ENCODE results near the gene PLXDC2. TPM values are rescaled to one million over a fixed set of nuclear protein-coding genes. Genes with fewer than 3 reads are reported as not detected.
"Not testable (repeated sequence)": the region's sequence is repeated elsewhere in the genome, so short reads cannot be mapped to it uniquely, and the experiment has no call there.

The PLXDC2 gene
- total RNA-seq, result 58.7 TPM
- long read RNA-seq, full-length matches to known transcripts, result 52 of 108 reads
- long read RNA-seq, partial matches to known transcripts, result 8 of 108 reads
- long read RNA-seq, other reads (novel, unspliced or antisense), result 48 of 108 reads

DNA sequence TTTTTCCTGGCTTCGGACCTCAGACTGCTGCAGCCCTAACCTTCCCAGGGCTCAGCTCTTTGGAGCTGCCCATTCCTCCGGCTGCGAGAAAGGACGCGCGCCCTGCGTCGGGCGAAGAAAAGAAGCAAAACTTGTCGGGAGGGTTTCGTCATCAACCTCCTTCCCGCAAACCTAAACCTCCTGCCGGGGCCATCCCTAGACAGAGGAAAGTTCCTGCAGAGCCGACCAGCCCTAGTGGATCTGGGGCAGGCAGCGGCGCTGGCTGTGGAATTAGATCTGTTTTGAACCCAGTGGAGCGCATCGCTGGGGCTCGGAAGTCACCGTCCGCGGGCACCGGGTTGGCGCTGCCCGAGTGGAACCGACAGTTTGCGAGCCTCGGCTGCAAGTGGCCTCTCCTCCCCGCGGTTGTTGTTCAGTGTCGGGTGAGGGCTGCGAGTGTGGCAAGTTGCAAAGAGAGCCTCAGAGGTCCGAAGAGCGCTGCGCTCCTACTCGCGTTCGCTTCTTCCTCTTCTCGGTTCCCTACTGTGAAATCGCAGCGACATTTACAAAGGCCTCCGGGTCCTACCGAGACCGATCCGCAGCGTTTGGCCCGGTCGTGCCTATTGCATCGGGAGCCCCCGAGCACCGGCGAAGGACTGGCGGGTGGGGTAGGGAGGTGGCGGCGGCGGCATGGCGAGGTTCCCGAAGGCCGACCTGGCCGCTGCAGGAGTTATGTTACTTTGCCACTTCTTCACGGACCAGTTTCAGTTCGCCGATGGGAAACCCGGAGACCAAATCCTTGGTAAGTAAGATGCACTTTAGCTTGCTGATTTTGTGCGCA, at the start of gene PLXDC2:
Gene PLXDC2, plus strand, starts transcription at position 22 of the 820 bp plus-strand sequence.
- DNase-seq (ENCODE audit: low spot score), result no peak

DNA sequence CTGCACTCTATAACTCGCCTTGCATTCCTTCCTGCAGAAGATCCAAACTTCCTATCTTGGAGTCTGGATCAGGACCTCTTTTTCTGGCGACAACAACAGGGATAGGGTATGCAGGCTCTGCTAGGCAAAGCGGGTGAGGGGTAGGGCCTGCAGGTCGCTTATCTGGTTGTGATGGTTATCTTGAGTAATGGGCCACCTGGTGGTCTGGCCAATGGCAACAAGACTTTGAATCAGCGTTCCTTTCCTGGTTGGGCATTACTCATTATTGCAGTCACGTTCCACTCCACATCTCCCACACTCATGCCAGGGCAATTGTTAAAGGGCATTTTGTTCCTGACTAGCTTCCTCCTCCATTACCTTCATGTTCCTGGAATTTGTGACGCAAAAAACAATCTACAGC, 48.4 kb upstream of the PLXDC2 start:
- DNase-seq (ENCODE audit: low spot score), result no peak

DNA sequence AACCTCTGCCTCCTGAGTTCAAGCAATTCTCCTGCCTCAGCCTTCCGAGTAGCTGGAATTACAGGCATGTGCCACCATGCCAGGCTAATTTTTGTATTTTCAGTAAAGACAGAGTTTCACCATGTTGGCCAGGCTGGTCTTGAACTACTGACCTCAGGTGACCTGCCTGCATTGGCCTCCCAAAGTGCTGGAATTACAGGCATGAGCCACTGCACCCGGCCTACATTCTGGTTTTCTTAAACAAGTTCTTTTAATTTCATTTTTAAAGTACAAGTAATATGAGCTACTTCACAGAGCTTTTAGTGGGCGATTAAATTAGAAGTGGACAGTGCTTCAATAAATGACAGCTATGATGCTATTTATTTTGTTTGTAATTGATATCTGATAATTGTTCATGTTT, 46.4 kb upstream of the PLXDC2 start:
- DNase-seq (ENCODE audit: low spot score), result not testable (repeated sequence)

DNA sequence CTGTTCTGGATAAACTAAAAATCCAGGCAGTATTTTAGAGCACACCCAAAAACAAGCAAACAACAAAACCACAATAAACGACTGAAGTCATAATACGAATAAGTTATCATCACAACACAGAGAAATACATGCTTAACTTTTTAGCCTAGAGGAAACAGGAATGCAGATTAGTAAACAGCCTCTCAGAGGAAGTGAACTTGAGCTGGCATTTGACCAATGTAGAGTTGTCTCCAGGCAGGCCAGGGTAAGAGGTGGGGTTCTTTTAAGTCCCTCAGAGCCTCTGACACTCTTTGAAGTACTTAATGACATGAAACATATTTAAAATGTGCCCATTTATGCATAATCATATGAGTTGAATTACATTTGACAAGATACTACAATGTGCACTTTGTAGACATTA, 43.3 kb upstream of the PLXDC2 start:
- no peak for DNase-seq (ENCODE audit: low spot score)

DNA sequence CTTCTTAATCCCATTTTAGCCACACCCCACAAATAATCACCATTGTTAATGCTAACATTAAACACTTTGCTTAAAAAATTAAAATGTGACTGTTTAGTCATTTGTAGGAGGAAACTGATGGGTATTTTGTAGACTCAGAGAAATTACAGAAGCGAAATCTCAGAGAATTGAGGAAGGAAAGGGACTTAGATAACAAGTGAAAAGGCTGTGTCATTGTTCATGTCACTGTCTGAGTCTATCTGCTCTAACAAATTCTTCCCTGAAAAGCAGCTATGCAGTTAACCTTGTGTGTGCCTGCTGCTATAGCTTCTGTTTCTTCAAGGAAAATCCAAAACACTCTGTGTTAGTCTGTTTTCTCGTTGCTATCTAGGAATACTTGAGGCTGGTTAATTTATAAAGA, 40.9 kb upstream of the PLXDC2 start:
- DNase-seq (ENCODE audit: low spot score), result no peak

DNA sequence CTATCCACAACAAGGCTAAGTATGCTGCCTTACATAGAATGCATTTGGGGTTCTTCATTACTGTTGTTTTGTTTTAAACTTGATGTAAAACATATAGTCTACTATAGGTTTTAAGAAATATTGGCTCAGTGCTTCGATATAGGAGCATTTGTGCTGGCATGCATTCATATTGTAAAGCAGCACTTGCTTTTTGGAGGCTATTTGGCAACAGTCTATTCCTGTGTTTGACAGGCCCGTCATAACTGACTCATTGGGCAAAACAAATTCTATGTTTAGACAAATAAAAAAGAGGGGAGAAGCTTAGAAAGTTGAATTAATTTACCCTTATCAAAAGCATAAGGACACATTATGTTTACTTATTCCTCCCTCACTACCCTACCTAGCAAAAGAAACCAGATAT, 38.4 kb upstream of the PLXDC2 start:
- no peak for DNase-seq (ENCODE audit: low spot score)

DNA sequence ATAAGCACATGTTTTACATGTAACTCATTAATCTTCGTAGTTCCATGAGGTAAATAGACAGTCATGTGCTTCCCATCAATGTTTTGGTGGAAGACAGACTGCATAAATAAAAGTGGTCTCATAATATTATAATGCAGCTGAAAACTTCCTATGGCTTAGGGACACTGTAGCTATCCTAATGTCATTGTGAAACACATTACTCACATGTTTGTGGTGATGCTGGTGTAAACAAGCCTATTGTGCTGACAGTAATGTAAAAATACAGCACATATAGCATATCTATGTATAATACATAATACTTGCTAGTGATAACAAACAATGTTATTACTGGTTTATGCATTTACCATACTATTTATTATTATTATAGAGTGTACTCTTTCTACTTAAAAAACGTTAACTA, 37.2 kb upstream of the PLXDC2 start:
- DNase-seq (ENCODE audit: low spot score), result no peak

DNA sequence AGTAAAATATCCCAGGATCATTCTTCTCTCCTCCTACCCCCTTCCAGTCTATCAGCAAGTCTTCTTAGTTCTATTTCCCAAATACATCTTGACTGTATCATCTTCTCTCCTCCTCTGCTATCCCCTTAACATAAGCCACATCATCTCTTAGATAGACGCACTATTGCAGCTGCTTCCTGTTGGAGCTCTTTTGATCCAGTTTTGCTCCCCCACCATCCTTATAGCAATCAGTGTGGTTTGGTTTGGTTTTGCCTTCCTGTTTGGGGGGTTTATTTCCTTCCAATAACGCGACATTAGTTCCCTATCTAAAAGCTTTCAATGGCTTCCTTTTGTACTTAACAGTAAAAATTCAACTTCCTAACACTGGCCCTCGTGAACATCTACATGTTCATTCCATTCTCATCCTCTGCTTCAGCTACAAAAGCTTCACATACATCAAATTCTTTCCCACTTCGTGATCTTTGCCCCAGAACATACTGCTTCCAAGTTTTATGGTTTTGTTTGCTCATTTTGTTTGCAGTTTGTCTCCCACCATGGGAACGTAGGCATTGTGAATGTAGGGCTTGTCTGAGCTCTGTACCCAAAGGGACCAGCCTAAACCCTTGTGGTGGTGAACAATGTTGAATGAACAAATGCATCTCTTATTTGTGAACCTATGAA, 33.7 kb upstream of the PLXDC2 start:
- DNase-seq (ENCODE audit: low spot score), result no peak

DNA sequence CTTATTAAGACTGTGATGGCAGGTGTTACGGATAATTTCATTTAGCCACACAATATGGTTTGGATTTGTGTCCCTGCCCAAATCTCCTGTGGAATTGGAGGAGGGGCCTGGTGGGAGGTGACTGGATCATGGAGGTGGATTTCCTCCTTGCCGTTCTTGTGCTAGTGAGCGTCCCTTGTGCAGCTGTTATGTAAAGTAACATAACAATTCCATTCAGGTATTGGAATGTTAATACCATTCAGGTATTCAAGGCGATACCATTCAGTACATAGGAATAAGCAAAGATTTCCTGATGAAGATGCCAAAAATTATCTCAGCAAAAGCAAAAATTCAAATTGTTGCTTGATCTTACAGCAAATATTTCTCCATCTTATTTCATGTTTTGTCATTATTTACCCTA, 32.5 kb upstream of the PLXDC2 start:
- no peak for DNase-seq (ENCODE audit: low spot score)

DNA sequence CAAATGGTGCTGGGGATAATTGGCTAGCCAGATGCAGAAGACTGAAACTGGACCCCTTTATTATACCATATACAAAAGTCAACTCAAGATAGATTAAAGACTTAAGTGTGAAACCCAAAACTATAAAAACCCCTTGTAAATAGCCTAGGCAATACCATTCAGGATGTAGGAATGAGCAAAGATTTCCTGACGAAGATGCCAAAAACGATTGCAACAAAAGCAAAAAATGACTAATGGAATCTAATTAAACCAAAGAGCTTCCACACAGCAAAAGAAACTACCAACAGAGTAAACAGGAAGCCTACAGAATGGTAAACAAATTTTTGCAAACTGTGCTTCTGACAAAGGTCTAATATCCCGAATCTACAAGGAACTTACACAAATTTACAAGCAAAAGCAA, 30.9 kb upstream of the PLXDC2 start:
- DNase-seq (ENCODE audit: low spot score), result no peak

DNA sequence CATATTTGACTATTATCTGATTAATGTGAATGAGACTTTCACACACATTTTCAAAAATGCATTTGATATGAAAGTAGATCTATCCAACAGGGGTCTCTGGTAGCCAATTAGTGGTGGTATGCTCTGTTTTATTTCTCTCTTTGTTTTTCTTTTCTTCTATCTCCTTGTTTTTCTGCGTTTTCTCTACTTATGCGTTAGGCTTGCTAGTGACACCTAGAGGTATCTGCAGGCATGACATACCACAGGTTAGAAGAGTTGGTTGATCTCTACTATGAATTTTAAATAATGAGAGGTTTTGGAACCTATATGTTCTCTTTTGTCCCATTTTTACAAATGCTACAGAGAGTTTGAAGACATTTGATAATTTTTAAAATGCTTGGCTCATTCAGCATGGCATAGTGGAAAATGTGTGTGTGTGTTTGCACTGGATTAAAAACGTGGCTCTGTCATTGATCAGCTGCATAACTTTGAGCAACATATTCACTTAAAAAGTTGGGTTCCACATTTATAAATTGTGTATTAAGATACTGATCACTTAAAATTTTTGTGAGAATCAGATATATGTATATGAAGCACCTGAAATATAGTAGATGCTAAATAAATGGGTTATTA, 28.1 kb upstream of the PLXDC2 start:
- no peak for DNase-seq (ENCODE audit: low spot score)

DNA sequence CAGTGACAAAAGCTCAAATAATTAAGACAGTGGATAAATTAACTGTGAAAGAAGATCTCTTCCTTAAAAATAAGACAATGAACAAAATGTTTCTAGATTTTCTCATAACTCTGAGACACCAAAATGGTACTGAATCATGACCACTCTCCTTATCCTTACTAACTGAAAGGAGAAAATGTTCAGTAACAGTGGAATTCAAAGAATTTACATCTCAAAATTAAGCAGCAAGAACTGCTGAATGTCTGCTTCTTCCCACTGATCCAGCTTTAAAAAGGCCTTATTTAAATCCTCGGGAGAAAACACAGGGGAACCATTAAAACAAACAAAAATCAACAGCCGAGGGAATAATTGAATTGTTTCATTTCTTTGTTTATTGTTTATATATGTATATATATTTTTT, 27.3 kb upstream of the PLXDC2 start:
- no peak for DNase-seq (ENCODE audit: low spot score)

DNA sequence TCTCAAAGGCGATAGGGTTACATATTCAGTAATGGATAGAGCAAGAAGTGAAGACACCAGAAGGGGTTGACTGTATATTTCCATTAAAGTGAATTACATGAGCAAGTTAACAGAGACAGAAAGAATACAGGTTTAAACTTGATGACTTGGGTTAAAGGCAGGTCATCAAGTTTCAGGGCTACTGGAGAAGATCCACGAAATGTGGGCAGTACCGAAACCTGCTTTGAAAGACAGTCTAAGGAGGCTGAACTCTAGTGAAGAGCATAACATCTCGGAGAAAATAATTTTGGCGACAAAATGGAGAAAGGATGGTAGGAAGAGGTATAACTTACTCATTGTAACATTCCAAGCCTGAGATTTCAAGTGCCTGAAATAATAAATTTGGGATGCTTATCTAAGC, 26.6 kb upstream of the PLXDC2 start:
- no peak for DNase-seq (ENCODE audit: low spot score)

DNA sequence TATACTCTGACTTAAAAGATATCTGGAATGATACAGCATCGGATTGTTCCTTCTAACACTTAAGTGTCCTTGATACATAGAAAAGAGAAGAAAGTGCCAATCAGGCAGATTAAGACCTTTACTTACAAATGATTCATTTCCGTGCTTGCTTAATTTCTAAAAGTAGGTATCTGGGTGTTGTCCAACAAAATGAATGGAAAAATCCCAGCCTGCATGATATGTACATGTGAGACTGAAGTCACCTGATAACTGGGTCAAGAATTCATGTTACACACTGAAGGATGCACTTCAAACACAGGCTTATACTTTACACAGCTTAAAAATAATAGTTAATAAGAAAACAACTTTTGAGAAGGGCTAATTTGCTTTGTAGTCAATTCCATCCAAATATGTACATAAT, 25.2 kb upstream of the PLXDC2 start:
- no peak for DNase-seq (ENCODE audit: low spot score)

DNA sequence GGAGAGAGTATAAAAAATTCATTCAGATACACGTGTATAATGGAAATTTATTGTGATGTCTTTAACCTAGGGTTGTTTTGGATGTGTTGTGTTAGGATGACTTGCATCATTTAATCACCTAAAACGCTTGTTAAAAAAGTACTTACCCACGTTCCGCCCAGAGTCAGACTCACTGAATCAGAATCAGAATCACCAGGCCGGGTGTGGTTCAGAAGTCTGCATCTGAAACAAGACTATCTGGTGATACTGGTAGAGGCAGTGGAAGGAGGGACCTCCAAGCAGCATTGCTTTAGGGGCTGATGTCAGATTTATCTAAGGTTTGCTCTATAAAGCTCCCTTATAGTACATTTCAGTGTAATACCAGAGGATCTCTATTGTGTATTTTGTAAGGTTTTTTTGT, 20.5 kb upstream of the PLXDC2 start:
- DNase-seq (ENCODE audit: low spot score), result no peak

DNA sequence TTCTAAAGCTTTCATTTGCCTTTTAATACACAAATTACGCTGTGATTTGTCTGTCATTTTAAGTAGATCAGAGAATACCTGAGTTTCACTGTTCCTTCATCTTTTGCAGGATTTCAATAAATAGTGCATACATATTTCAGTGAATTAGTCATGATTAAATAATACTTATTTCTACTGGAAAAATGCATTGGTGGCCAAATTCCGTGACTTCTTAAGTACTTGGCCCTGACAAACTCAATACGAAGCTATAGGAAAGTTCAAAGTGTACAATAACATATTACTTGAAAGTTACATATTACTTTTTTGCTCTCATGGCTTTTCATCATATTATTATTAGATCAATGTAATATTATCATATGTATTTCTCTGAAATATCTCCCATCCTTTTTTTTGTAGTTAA, 16.1 kb upstream of the PLXDC2 start:
- DNase-seq (ENCODE audit: low spot score), result no peak

DNA sequence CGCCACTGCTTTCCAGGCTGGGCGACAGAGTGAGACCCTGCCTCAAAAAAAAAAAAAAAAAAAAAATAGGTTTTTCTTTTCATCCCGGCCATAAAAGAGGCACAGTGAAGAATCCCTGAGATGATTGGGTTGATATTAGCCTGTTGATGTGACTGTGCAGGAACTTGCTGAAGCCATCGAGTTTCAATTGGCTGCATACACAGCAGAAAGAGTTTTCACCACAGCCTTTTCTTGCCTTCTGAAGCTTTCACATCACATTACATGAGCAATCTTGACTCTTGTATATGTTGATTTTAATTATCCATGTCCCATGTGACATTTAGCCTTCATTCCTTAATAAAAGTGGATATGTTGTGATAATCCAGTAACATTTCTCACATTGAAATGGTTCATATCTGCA, 14.9 kb upstream of the PLXDC2 start:
- DNase-seq (ENCODE audit: low spot score), result no peak

DNA sequence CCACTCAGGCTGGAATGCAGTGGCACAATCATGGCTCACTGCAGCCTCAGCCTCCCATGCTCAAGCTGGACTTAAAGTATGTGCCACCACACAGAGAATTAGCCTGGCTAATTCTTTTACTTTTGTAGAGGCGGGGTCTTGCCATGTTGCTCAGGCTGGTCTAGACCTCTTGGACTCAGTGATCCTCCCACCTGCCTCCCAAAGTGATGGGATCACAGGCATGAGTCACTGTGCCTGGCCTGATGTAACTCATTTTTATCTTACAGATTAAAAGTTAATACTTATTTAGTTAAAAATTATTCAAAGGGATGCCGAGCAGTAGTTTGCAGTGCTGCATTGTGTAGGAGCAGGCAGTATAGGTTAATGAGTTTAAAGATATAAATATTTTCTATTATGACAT, 12.6 kb upstream of the PLXDC2 start:
- DNase-seq (ENCODE audit: low spot score), result no peak

DNA sequence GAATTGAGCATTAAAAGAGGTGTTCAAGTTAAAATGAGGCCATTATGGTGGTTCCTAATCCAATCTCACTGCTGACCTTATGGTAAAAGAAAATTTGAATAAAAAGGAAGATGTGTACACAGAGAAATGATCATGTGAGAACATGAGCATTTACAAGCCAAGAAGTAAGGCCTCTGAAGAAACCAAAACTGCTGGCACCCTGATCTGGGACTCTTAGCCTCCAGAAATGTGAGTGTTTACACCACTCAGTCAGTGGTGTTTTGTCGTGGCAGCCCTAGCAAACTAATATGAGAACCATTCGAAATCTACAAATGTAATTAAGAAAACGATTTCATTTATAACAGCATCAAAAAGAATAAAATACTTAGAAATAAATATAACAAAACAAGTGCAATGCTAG, 6.8 kb upstream of the PLXDC2 start:
- no peak for DNase-seq (ENCODE audit: low spot score)

DNA sequence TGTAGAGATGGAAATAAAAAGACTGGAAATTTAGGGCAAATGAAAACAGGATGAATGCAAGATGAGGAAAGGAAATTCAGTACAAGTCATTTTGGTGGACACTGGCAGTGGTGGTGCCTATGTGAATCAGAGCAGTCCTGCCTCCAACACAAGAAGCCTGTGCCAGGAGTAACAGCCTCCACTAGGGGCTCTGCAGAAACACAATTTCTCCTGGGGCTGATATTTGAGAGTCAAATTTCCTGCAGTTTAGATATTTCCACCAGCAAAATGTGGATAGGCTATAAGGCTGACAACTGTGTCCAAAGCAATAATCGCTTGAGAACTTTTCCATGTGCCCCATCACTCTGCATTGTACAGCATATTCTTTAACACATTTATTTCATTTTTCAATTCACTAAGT, 4.7 kb upstream of the PLXDC2 start:
- no peak for DNase-seq (ENCODE audit: low spot score)

DNA sequence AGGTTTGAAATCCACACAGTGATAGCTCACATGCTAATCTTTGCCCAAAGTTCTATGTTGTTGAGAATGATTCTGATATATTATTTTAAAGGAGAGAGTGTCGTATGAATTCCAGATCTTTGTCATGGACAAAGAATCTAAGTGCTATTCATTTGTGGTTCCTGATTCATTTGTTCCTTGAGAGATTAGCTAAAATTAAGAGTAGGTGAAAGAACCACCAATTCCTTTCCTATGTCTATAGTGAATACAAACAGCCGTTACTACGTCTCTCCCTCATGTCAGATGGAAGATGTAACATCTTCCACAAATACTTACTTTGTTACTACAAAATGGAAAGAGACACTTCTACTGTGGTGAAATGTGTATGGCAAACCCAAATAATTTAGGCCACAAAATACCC, 3.3 kb upstream of the PLXDC2 start:
- no peak for DNase-seq (ENCODE audit: low spot score)

DNA sequence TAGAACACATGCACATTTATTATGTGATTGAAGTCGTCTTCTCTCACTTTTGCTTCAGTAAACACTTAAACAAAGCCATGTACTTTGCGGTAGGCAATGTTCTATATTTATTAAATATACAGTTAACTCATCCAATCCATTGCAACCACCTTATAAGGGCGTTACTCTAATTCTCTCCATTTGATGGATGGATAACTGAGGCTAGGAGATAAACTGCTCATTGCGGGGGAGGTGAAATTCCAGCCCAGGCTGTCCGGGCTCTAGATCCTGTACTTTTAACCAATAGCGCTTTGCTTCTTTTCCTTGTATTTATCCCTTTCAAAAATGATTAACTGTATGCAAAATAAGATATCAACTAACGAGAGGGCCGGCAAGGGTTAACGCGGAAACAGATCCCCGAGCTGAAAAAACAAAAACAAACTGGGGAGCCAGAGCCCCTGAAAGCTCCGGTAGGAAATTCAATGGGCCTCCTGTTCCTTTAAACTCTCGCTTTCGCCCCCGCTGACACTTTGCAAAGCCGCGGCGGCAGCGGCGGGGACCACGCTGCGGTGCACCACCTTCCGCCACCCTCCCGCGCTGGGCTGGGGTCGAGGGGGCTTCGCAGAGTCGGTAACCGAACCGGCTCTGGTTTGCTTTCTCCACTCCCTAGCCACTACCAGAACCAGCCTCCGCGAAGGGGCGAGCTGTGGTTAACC, 1.0 kb upstream of the PLXDC2 start:
- DNase-seq (ENCODE audit: low spot score), result no peak

All from mesenteric fat pad (tissue), 1 donor.